ENCODE results near the gene EPHX1.

- TF ChIP-seq POLR2A (IDR thresholded peaks at IDR 0.05) (no peak), CTCF (IDR thresholded peaks at IDR 0.05) (no peak)
Measured at GRCh38 chr1:225840223-225840610, 30.3 kb downstream of the EPHX1 start.

All from adrenal gland (tissue), 5 donors.